Skeletal muscle cell (primary cell): Measurements from ENCODE around the gene SDHB.

ENCODE experiments used
- DNase-seq: peaks from one replicate; pipeline ENCODE4 v3.0.0-alpha.2; 2010; ENCODE audit warnings: low read depth
- H3K4me3 ChIP-seq: 2 replicates; pipeline ENCODE4 v1.5.1; 2011; ENCODE audit warnings: low read depth, mild to moderate bottlenecking, control low read depth, low read length, moderate library complexity

SDHB gene

GRCh38 chr1:16998589-16998988, 55.2 kb downstream of the SDHB start:
- H3K4me3 ChIP-seq, result no peak overlapping the region
- DNase-seq, result no peak

- DNase-seq, result no peak
Measured at GRCh38 chr1:16996845-16997244, 57.0 kb downstream of the SDHB start.

GRCh38 chr1:16993521-16994038, 60.3 kb downstream of the SDHB start:
- DNase-seq, result no peak
- H3K4me3 ChIP-seq, result no peak overlapping the region

More at GRCh38 chr1:16996845-16997244, 57.0 kb downstream of the SDHB start:
- no peak overlapping the region for H3K4me3 ChIP-seq

- no peak overlapping the region for H3K4me3 ChIP-seq
- no peak for DNase-seq
Measured at GRCh38 chr1:16992675-16993074, 61.2 kb downstream of the SDHB start.

GRCh38 chr1:16992102-16992501, 61.7 kb downstream of the SDHB start:
- H3K4me3 ChIP-seq, result no peak overlapping the region
- DNase-seq, result no peak

GRCh38 chr1:16991571-16991970, 62.3 kb downstream of the SDHB start:
- no peak for DNase-seq
- no peak overlapping the region for H3K4me3 ChIP-seq

- DNase-seq, result no peak
- no peak overlapping the region for H3K4me3 ChIP-seq
Measured at GRCh38 chr1:16989676-16990391, 64.0 kb downstream of the SDHB start.

- H3K4me3 ChIP-seq, result no peak overlapping the region
- no peak for DNase-seq
Measured at GRCh38 chr1:16988210-16988609, 65.6 kb downstream of the SDHB start.

GRCh38 chr1:16986962-16987361, 66.9 kb downstream of the SDHB start:
- no peak overlapping the region for H3K4me3 ChIP-seq
- no peak for DNase-seq

GRCh38 chr1:16986560-16986959, 67.3 kb downstream of the SDHB start:
- no peak for DNase-seq

GRCh38 chr1:16986113-16986512, 67.7 kb downstream of the SDHB start:
- H3K4me3 ChIP-seq, result no peak overlapping the region
- DNase-seq, result no peak

More at GRCh38 chr1:16986560-16986959, 67.3 kb downstream of the SDHB start:
- H3K4me3 ChIP-seq, result no peak overlapping the region

- DNase-seq, result peak; percentile 81
- no peak overlapping the region for H3K4me3 ChIP-seq
Measured at GRCh38 chr1:16984717-16985116, 69.1 kb downstream of the SDHB start.

- DNase-seq, result no peak
- H3K4me3 ChIP-seq, result no peak overlapping the region
Measured at GRCh38 chr1:16983649-16984048, 70.2 kb downstream of the SDHB start.

- DNase-seq, result no peak
- H3K4me3 ChIP-seq, result no peak overlapping the region
Measured at GRCh38 chr1:16982902-16983301, 70.9 kb downstream of the SDHB start.

GRCh38 chr1:16981269-16981849, 72.5 kb downstream of the SDHB start:
- H3K4me3 ChIP-seq, result no peak overlapping the region
- DNase-seq, result peak; percentile 79

- peak within 1 kb of the TSS; percentile 64 for H3K4me3 ChIP-seq
- DNase-seq, result no peak
Measured at GRCh38 chr1:16980473-16981268, 73.2 kb downstream of the SDHB start, which contains the start of gene MFAP2. Gene MFAP2 (minus strand): TSS chr1:16980620. CDS start chr1:16978273, 2,347 bp downstream.

- no peak for DNase-seq
- peak overlapping the region; percentile 64 for H3K4me3 ChIP-seq
Measured at GRCh38 chr1:16979475-16980327, 74.1 kb downstream of the SDHB start.

GRCh38 chr1:16978567-16979474, 75.0 kb downstream of the SDHB start:
- peak; percentile 73 for DNase-seq
- peak overlapping the region; percentile 64 for H3K4me3 ChIP-seq
